Measurements from ENCODE around the gene SEMA6D.

Gene SEMA6D

DNA sequence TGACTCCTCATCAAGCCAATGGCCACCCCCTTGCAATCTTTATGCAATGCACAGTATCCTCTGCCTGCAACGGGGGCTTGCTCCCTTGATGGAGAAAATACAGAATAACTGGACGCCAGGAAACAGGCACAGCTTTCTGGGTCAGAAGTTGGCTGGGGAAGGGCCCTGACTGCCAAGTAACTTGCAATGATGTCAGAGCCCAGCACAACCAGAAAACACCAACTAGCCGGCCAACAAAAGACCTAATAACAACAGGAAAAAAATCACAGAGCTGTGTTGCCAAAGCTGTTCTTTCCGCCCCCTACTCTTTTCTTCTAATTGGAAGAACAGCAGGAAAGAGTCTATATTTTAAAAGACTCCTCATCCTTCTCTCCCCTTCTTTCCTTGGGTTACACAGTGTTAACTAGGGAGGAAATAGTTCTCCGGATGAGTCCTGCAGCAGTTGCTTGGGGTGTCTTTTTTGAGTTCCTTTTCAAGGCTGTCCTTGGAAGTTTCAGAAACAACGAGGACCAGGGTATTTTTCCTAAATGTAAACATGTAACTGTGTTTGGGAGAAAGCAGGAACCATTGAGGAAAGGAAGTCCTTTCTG, 1.4 kb upstream of the SEMA6D start:
- FAIRE-seq (no peak), DNase-seq (ENCODE audit: insufficient read length, low spot score) (no peak)
- TF ChIP-seq PAX5 (IDR thresholded peaks at IDR 0.05; ENCODE audit: insufficient read depth, low read length, severe bottlenecking): no peak

DNA sequence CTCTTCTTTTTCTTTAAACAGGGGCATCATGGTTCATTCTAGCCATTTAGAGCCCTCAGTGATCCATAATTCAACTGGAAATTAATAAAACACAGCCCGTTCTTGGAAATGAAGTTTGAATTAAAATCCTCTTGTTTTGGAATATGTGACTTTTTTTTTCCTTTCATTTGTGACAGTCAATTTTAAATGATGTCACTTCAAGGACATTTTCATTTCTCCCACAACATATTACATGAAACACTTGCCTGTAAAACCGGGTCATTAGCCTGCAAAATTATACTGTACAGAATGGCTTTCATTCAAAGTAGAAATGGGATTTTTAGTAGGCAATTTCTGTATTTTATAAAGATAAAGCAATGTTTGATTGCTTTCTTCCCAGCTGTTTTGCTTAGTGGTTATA, 789 bp upstream of the SEMA6D start:
- DNase-seq (ENCODE audit: insufficient read length, low spot score) (no peak), FAIRE-seq (no peak)
- TF ChIP-seq POLR2A (IDR thresholded peaks at IDR 0.05; ENCODE audit: low read depth, low read length): no peak
- no peak for TF ChIP-seq POLR2AphosphoS5 (IDR thresholded peaks at IDR 0.05; ENCODE audit: low read depth, low read length)
- TF ChIP-seq PAX5 (IDR thresholded peaks at IDR 0.05; ENCODE audit: insufficient read depth, low read length, severe bottlenecking): no peak
- TF ChIP-seq POU2F2 (IDR thresholded peaks at IDR 0.05; ENCODE audit: low read depth, low read length): no peak
- TF ChIP-seq SPI1 (IDR thresholded peaks at IDR 0.05; ENCODE audit: low read depth, low read length): no peak
- TF ChIP-seq TAF1 (IDR thresholded peaks at IDR 0.05; ENCODE audit: low read depth, low read length): no peak

DNA sequence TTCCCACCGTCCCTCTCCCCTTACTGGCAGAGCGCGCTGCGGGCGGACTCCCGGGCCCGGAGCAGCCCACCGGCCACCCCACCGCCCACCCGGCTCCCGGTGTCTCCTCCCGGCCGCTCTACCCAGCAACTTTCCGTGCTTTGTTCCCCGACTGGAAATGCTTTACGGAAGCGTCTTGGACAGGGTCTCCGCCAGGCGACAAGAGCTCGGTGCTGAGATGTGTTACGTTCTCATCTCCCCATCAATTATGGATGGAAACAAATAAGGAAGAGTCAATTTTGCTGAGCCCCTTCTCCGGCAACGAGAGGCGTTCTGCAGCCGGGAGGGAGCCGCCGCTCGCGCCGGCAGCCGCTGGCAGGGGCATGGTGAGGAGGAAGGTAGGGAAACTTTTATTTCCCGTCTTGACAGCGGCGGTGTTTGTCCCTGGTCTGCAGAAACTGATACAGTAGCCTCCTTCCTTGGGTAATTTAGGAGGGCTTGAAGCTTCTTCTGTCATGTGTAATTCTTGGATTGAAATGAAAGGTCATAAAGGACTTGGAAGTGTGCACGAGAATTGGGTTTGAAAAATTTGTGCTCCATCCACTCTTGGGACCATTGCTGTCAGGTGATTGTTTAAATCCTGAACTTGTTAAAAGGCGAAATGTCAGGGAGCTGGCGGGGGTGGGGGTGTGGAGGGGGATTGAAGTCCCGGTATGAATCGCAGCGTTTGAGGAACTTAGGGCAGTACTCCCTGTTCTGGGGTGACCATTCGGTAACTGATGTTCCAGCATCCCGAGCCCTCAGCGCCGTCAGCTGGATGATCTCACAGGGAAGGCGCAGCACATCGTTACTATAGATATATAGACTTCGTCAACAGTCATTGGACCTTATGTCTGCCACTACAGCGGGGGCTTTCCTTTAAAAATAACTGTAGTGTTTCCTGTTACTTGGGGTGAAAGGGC, 1.5 kb downstream of the SEMA6D start:
- no peak for DNase-seq (ENCODE audit: insufficient read length, low spot score)
- FAIRE-seq: no peak

DNA sequence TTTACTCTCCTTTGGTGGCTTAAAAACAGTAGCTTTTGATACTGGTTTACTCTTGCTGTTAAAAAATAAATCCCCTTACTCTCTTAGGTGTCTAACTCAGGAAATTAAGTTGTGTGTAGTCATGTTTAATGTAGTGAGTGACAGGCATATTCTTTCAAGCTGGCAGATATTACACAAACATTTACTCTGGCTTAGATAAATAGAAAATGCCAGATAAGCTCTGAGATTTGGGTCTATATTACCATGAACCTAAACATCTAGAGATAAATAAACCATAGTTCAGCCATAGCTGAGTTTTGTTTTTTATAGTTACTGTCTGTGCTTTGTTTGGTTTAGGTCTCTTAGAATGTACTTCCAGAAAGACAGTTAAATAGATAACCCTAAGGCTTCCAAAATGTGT, 2.4 kb downstream of the SEMA6D start:
- TF ChIP-seq TAF1 (IDR thresholded peaks at IDR 0.05; ENCODE audit: low read depth, low read length) (no peak), POLR2AphosphoS5 (IDR thresholded peaks at IDR 0.05; ENCODE audit: low read depth, low read length) (no peak), POLR2A (IDR thresholded peaks at IDR 0.05; ENCODE audit: low read depth, low read length) (no peak), POU2F2 (IDR thresholded peaks at IDR 0.05; ENCODE audit: low read depth, low read length) (no peak), SPI1 (IDR thresholded peaks at IDR 0.05; ENCODE audit: low read depth, low read length) (no peak), PAX5 (IDR thresholded peaks at IDR 0.05; ENCODE audit: insufficient read depth, low read length, severe bottlenecking) (no peak)
- DNase-seq (ENCODE audit: insufficient read length, low spot score): no peak
- no peak for FAIRE-seq

More for the DNA sequence above, 1.5 kb downstream of the SEMA6D start:
- TF ChIP-seq TAF1 (IDR thresholded peaks at IDR 0.05; ENCODE audit: low read depth, low read length) (no peak), SPI1 (IDR thresholded peaks at IDR 0.05; ENCODE audit: low read depth, low read length) (no peak), POLR2A (IDR thresholded peaks at IDR 0.05; ENCODE audit: low read depth, low read length) (no peak), POU2F2 (IDR thresholded peaks at IDR 0.05; ENCODE audit: low read depth, low read length) (no peak), PAX5 (IDR thresholded peaks at IDR 0.05; ENCODE audit: insufficient read depth, low read length, severe bottlenecking) (no peak), POLR2AphosphoS5 (IDR thresholded peaks at IDR 0.05; ENCODE audit: low read depth, low read length) (no peak)

DNA sequence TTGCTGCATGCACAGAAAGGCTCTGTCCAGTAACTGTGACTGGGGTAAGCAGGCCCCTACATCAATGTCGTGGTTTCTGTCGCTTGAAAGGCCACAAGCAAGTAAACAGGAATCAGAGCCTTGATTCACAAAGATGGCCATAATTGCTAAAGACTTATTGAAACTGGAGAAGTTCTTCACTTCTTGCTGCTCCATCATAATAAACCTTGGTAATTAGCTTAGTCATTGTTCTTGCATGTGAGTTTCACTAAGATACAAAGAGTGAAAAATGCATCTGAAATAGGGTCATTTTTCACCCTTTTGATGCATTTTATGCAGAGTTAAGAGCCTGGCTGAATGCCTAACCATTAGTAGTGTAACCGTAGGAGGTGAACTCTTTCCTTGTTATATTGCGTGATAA, 3.2 kb downstream of the SEMA6D start:
- no peak for FAIRE-seq
- no peak for DNase-seq (ENCODE audit: insufficient read length, low spot score)
- TF ChIP-seq SPI1 (IDR thresholded peaks at IDR 0.05; ENCODE audit: low read depth, low read length) (no peak), PAX5 (IDR thresholded peaks at IDR 0.05; ENCODE audit: insufficient read depth, low read length, severe bottlenecking) (no peak), POLR2A (IDR thresholded peaks at IDR 0.05; ENCODE audit: low read depth, low read length) (no peak), TAF1 (IDR thresholded peaks at IDR 0.05; ENCODE audit: low read depth, low read length) (no peak), POU2F2 (IDR thresholded peaks at IDR 0.05; ENCODE audit: low read depth, low read length) (no peak), POLR2AphosphoS5 (IDR thresholded peaks at IDR 0.05; ENCODE audit: low read depth, low read length) (no peak)

DNA sequence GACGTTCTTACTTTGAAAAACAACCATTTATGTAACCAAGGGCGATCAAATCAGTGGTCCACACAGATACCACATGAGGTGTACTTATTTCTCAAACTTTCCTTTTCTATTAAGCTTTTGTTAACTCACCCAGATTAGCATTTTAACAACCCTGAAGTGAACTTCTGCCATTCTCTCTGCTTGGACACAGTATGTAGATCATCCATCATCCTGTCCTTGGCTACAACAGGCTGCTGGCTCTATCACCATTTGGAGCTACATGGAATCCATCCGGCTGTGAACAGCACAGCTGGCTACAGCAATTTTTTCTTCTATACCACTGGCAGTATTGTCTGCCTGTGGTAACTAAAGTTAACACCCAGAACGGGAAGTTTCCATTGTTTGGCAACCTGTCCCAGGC, 4.4 kb downstream of the SEMA6D start:
- FAIRE-seq (no peak), DNase-seq (ENCODE audit: insufficient read length, low spot score) (no peak)
- TF ChIP-seq POLR2AphosphoS5 (IDR thresholded peaks at IDR 0.05; ENCODE audit: low read depth, low read length): no peak
- TF ChIP-seq POLR2A (IDR thresholded peaks at IDR 0.05; ENCODE audit: low read depth, low read length): no peak
- no peak for TF ChIP-seq SPI1 (IDR thresholded peaks at IDR 0.05; ENCODE audit: low read depth, low read length)
- no peak for TF ChIP-seq PAX5 (IDR thresholded peaks at IDR 0.05; ENCODE audit: insufficient read depth, low read length, severe bottlenecking)
- TF ChIP-seq TAF1 (IDR thresholded peaks at IDR 0.05; ENCODE audit: low read depth, low read length): no peak
- TF ChIP-seq POU2F2 (IDR thresholded peaks at IDR 0.05; ENCODE audit: low read depth, low read length): no peak

DNA sequence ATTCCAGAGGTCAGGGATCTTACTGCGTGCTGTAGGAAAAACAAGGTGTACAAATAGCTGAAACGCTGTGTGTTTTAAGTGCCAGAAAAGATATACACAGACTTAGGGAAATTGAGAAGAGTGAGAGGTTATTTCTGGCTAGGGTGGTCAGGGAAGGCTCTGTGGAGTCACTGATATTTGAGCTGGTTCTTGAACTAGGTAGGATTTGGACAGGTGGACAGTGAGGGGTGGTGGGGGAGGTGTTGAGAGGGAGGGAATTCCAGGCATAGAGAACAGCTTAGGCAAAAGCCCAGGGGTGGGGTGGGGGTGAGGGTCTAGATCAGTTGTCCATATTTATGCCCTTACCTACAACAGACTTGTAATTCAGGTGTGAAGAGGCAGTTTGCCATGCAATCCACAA, 7.0 kb downstream of the SEMA6D start:
- TF ChIP-seq PAX5 (IDR thresholded peaks at IDR 0.05; ENCODE audit: insufficient read depth, low read length, severe bottlenecking): no peak
- no peak for TF ChIP-seq POLR2A (IDR thresholded peaks at IDR 0.05; ENCODE audit: low read depth, low read length)
- no peak for TF ChIP-seq SPI1 (IDR thresholded peaks at IDR 0.05; ENCODE audit: low read depth, low read length)
- no peak for TF ChIP-seq POLR2AphosphoS5 (IDR thresholded peaks at IDR 0.05; ENCODE audit: low read depth, low read length)
- no peak for TF ChIP-seq TAF1 (IDR thresholded peaks at IDR 0.05; ENCODE audit: low read depth, low read length)
- FAIRE-seq: no peak
- no peak for DNase-seq (ENCODE audit: insufficient read length, low spot score)

DNA sequence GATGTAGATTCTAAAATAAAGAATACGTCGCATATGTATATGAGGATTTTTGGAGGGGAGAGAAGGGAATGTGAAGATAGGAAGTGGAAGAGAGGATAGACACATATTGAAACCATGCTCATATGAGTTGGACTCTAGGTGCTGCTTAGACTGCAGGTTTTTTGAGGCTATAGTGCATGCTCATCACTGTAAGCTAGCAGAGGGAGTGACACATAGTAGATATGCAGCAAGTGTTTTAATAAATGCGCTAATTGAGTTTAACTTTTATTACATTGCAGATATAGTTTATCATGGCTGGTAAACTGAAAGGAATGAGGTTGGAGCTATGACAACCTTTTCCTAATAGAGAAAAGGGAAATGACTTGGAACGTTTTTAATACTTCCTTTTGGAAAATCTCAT, 7.7 kb downstream of the SEMA6D start:
- no peak for TF ChIP-seq POU2F2 (IDR thresholded peaks at IDR 0.05; ENCODE audit: low read depth, low read length)
- TF ChIP-seq POLR2AphosphoS5 (IDR thresholded peaks at IDR 0.05; ENCODE audit: low read depth, low read length): no peak
- no peak for TF ChIP-seq PAX5 (IDR thresholded peaks at IDR 0.05; ENCODE audit: insufficient read depth, low read length, severe bottlenecking)
- no peak for TF ChIP-seq SPI1 (IDR thresholded peaks at IDR 0.05; ENCODE audit: low read depth, low read length)
- no peak for TF ChIP-seq TAF1 (IDR thresholded peaks at IDR 0.05; ENCODE audit: low read depth, low read length)
- no peak for TF ChIP-seq POLR2A (IDR thresholded peaks at IDR 0.05; ENCODE audit: low read depth, low read length)
- FAIRE-seq (no peak), DNase-seq (ENCODE audit: insufficient read length, low spot score) (no peak)

DNA sequence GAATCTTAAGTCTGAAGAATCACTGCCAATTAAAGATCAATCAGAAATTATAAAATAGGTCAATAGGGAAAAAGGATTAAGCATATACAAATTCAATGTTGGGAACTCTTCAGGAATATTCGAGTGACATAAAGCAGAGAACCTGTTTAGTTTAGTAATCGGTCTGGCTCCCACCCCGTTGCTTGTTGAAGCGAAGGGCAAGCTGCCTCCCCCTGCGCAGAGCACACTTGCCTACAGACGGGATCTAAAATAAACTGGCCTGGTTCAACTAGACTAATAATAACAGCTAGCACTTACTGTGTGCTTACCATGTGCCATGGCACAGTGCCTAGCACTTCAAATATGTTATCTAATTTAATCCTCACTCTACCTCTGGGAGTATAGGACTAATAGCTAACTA, 8.6 kb downstream of the SEMA6D start:
- FAIRE-seq: no peak
- DNase-seq (ENCODE audit: insufficient read length, low spot score): no peak
- TF ChIP-seq SPI1 (IDR thresholded peaks at IDR 0.05; ENCODE audit: low read depth, low read length): no peak
- TF ChIP-seq POLR2AphosphoS5 (IDR thresholded peaks at IDR 0.05; ENCODE audit: low read depth, low read length): no peak
- TF ChIP-seq TAF1 (IDR thresholded peaks at IDR 0.05; ENCODE audit: low read depth, low read length): no peak
- no peak for TF ChIP-seq POU2F2 (IDR thresholded peaks at IDR 0.05; ENCODE audit: low read depth, low read length)
- TF ChIP-seq POLR2A (IDR thresholded peaks at IDR 0.05; ENCODE audit: low read depth, low read length): no peak
- no peak for TF ChIP-seq PAX5 (IDR thresholded peaks at IDR 0.05; ENCODE audit: insufficient read depth, low read length, severe bottlenecking)

Data from GM12891 (cell line).